Suppressor macrophage (primary cell): ENCODE results near the gene MARVELD1.
A peak's percentile ranks its signal among the peaks of the same experiment; 100 is the strongest.
"Not testable (repeated sequence)": the region's sequence is repeated elsewhere in the genome, so short reads cannot be mapped to it uniquely, and the experiment has no call there.

Experiments
- DNase-seq, 4 experiments: peaks; one replicate each; pipeline ENCODE4 v3.0.0-alpha.2; 2020 to 2022
- total RNA-seq, 17 experiments: gene quantifications; one replicate each; lab custom pipeline; 2026; ENCODE audit warnings: mixed read lengths in 6 of 17, inconsistent platforms in 3 of 17; lab: John Stamatoyannopoulos, UW

MARVELD1 gene
- 4.2 to 39.4 (median 11.4) reads per million in 17 experiments for total RNA-seq

DNA sequence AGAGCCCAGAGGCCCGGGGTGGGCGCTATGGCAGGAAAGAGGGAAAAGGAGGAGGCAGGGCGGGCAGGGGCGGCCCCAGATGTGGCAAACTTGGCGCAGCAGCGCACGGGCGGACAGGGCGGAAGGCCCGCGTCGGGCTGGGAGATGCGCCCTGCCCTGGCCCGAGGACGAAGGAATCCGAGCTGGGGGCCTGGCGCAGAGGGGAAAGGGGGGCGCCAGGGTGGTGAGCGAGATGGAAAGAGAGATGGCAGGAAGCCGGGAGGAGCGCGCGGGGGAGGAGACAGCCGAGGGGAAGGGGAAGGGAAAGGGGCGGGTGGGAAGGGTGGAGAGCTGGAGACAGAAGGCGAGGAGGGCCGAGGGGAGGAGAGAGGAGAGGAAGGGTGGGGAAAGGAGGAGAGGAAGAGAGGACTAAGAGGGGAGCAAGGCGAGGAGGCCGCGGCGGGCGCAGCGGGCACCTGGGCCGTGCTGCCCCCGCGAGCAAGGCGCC, at the start of gene MARVELD1:
TSS of gene MARVELD1 (plus strand) at position 392 of the 487 bp plus-strand sequence. CDS start 147 bp downstream, outside the sequence.
- DNase-seq, result peak in 3 of 4 experiments; percentile 13 to 55 (median 48)

GRCh38 chr10:97664282-97664850, 49.2 kb upstream of the MARVELD1 start:
- DNase-seq, result no peak

DNA sequence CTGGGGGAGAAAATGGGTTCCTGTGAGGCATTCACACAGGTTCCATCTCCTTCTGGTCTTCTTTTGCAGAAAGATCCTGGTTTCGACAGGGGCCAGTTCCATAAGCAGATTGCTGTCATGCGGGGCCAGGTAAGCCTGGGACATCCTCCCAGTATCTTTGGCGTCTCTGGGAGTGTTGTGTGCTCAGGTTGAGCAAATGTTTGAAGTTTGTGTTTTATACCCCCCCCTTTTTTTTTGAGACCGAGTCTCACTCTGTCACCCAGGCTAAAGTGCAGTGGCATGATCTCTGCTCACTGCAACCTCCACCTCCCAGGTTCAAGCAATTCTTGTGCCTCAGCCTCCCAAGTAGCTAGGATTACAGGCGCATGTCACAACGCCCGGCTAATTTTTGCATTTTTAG, 46.5 kb upstream of the MARVELD1 start:
- DNase-seq, result no peak

DNA sequence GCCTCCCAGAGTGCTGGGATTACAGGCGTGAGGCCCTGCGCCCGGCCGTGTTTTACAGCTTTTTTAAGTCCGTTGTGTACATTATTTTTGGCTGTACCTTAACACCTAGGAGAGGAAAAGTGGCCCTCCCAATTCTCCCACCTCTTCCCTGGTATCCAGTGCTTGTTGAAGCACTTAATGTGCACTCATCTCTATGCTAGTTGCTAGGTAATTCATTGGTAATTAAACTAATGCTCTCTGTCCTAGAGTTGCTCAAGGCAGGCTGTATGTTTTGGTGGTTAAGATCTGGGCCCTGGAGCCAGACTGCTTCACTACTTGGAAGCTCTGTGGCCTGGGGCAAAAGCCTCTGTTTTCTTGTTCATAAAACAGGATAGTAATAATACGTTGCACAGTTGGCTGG, 46.1 kb upstream of the MARVELD1 start:
- DNase-seq, result no peak

- DNase-seq, result no peak
Measured at GRCh38 chr10:97669571-97669970, 44.0 kb upstream of the MARVELD1 start.

GRCh38 chr10:97673736-97674525, 39.6 kb upstream of the MARVELD1 start:
- peak in 3 of 4 experiments; percentile 49 to 70 (median 53) for DNase-seq

DNA sequence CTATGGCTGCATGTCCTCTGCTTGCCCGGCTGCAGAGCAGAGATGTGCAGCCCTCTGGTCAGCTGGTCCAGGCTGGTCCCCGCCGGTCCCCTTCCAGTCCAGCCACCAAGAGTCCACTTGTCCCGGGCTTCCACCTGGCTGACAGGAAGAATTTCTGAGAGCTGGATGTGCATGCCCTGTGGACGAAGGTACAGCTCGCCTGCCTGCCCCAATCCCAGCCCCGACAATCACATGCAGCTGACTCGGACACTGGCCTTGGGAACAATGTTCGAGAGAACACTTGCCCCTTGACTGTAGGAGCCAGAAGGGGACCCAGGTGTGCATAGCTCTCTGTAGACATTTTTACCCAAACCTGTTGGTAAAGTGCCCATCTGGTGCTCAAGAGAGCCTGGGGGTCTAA, 38.3 kb upstream of the MARVELD1 start:
- DNase-seq, result no peak

- peak; percentile 52 to 71 (median 66) for DNase-seq
Measured at GRCh38 chr10:97676770-97677581, 36.6 kb upstream of the MARVELD1 start.

DNA sequence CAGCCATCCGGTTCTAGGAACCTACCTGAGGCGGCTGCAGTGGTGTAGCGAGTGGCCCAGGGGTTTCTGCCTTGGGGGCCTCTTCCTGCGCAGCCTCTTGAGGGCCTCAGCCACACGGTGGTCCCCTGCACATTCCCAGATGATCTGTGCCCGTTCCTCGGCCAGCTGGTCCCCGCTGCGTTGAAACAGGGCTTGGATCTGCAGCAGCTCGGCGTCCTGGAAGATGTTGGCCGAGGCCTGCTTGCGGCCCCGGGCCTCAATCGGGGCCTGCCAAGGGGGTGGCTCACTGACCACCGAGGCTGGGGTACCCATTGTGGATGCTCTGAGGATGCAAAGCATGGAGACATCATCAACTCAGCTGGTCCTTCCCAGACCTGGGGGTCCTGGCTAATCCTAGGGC, 33.9 kb upstream of the MARVELD1 start:
- DNase-seq, result no peak

DNA sequence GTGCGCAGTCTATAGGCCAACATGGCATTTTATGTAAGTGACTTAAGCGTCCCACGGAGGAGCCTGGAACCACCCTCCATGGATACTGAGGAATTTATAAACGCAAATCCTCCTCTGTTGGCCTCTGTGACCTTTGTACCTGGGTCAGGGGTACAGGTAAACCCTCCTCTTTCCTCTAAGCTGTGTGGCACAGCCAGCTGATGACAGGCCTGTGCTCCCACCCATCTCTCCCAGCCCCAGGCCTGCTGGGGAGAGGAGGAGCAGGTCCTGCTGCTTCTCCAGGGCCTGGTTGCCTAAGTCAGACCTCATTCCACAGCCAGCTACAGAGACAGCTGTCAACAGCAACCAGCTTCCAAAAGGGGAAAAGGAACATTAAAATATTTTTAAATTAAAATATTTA, 31.5 kb upstream of the MARVELD1 start:
- no peak for DNase-seq

DNA sequence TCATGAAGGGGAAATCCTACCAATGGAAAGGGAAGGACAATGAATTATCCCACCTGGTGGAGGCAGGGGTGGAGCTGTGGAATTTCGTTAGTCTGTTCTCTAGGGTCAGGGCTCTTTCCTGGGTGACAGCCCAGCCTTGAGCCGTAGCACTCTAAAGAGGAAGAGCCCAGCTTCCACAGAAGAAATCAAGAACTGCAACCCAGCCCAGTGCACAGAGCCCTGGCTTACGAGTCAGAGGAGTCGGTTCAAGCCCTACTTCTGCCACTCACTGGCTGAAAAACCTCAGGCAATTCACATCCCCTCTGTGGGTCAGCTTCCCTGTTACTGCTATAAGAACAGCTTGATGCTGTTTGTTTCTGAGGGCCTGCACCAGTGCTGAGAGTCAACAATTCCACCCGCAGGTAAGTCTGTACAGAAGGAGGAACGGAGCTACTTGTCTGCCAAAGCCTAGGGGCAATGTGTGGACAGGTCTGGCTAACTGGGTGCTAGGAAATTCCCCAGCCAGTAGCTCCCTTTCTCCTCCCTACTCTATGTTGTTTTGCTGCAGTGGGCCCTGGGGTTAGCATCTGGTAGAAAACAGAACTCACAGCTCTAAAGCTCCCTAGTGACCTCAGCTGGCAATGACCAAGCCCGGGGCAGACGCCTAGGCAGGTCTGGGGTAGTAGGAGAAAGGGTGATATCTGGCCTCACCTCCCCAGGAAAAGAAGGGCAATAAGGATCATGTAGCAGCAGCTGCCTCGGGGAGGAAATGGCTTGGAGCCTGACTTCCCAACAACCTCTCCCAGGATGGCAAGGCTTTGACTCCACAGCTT, 29.8 kb upstream of the MARVELD1 start:
- peak; percentile 76 to 88 (median 84) for DNase-seq

DNA sequence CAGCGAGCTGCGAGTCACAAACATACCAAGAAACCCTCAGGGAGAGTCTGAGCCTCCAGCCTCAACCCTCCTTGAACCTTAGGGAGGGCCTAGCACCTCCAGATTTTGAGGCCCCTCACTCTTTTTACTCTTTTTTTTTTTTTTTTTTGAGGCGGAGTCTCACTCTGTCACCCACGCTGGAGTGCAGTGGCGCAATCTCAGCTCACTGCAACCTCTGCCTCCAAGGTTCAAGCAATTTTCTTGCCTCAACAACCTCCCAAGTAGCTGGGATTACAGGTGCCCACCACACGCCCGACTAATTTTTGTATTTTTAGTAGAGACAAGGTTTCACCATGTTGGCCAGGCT, 29.2 kb upstream of the MARVELD1 start:
- not testable (repeated sequence) for DNase-seq

GRCh38 chr10:97684866-97685394, 28.6 kb upstream of the MARVELD1 start:
- DNase-seq, result no peak

DNA sequence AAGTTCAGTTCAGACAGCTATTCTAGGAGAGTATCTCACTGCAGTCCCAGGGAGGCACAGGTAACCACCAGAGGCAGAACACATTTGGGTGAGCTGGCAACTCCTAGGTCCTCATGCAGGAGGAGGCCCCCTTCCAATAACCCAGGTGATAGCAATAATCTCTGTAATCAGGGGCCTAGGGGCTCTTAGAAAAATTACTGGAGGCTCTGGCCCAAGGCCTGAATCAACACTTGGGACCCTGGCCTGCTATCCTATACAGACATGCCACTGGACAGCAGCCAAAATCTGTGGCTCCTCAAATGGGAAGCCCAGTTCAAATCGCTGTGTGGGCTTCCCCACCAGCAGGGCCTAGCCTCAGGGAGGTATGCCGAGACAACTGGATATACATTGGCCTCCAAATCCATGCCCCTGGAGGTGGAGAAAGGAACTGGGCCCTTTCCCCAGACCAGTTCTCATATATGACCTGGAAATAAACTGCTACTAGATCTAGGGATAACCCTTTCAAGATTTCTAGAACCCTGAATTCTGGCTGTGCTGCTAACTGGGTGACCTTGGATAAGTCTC, 28.1 kb upstream of the MARVELD1 start:
- DNase-seq, result peak; percentile 47 to 69 (median 60)

DNA sequence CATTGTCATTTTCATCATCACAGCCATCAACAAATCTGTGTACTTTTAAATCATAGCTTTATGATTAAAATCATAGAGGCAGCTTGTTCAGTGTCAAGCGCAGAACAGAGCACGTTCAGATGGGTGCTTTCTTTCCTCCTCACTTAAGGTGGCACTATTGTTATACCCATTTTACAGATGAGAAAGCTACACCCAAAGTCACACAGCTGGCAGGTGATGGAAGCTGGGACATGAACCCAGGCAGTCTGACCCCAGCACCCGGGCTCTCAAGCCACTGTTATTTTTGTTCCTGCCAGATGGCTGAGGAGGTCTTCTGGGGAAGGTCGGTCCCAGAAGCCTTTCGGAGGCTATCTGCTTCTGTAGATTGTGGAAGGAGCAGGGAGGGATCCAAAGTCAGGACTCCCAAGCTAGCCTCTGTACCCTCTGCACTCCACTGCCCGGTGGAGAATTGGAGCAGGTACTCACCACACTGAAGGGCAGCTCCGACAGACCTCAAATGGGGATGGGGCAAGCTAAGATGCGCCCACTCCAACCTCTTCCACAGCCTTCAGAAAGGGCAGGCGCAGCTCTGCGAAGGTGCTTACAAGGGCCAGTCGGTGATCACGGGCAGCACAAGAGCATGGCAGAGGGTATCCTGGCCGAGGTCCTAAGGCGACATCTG, 27.1 kb upstream of the MARVELD1 start:
- peak in 2 of 4 experiments; percentile 26 to 33 for DNase-seq

GRCh38 chr10:97686962-97687784, 26.4 kb upstream of the MARVELD1 start, which contains the start of gene AVPI1:
TSS of gene AVPI1 (minus strand) at chr10:97687241. CDS start at chr10:97679905, 7,336 bp downstream.
- peak; percentile 99 to 100 (median 100) for DNase-seq

DNA sequence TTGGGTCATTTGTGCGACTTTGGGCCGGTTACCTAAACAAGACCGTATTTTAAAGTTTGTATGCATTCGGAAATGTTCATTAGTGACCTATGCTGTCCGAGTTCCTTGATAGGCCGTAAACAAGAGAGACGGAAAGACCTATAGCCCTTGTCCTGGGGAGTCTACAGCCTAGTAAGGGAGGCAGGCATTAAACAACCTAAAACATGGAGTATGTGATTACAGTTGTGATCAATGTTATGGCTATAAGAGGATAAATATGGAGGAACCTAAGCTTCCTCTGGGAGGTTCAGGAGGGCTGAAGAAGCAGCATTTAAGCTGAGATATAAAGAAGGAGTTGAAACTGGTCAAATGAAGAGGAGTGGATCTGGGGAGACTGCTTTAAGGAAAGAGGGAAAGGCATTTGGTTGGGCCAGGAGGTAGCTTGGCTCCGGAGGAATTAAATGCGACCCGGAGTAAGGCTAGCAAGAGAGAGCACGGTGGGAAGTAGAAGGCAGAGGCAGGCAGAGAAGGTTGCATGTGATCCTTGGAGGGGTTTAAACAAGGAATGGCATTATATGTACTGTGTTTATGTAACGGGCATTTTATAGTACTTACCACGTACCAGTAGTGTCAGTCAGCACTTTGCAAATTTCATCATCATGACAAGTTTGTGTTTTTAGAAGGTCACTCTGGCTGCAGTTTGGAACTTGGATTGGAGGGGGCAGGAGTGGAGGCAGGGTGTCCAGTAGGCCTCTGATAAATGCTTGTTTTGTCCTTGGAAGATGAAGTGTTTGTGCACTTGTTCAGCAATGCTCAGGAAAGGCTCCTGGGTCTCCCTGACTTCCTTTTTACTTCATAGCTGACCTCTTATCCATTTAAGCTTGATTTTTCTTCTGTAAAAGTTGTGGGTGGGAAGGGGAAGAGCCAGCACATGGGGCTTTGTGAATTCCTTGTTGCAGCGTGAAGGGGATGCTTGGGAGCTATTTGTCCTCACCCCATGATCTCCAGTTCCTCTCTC, 25.4 kb upstream of the MARVELD1 start:
- DNase-seq, result peak; percentile 83 to 95 (median 90)

DNA sequence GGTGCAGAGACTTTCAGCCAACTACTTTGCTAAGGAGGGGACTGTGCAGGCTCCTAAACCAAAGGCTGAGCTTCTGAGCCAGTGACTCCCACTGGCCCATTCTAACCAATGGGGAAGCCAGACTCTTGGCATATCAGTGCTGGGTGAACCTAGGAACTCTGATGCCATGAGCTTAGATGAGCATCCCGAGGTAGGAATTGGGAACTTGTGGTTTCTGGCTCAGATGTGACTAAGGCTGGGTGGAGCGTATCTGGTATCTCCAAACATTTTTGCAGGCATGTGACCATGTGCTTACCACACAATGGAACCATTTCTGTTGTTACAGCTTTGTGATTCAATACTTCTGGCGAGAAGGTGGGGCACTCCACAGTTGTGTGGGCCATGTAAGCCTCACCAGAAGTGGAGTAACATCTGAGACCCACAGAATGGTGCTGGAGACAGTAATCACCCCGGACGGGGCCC, 23.9 kb upstream of the MARVELD1 start:
- DNase-seq, result peak; percentile 95 to 99 (median 97)
